ENCODE measurements around the gene VAC14.

The VAC14 gene

GRCh38 chr16:70721202-70721963 is 79.6 kb downstream of the VAC14 start:
- DNase-seq, result no peak

- no peak for DNase-seq
Measured at GRCh38 chr16:70720425-70721201, 80.3 kb downstream of the VAC14 start.

- no peak for DNase-seq
Measured at GRCh38 chr16:70717065-70717464, 83.9 kb downstream of the VAC14 start.

- DNase-seq, result peak; percentile 68
Measured at GRCh38 chr16:70715860-70716357, 85.0 kb downstream of the VAC14 start.

- peak; percentile 68 for DNase-seq
Measured at GRCh38 chr16:70715055-70715858, 85.7 kb downstream of the VAC14 start.

- no peak for DNase-seq
Measured at GRCh38 chr16:70714581-70715054, 86.3 kb downstream of the VAC14 start.

- no peak for DNase-seq
Measured at GRCh38 chr16:70713824-70714223, 87.1 kb downstream of the VAC14 start.

GRCh38 chr16:70713342-70713741 is 87.6 kb downstream of the VAC14 start:
- DNase-seq, result no peak

GRCh38 chr16:70712942-70713341 is 88.0 kb downstream of the VAC14 start:
- DNase-seq, result peak; percentile 52

- no peak for DNase-seq
Measured at GRCh38 chr16:70712359-70712758, 88.6 kb downstream of the VAC14 start.

GRCh38 chr16:70711211-70712031 is 89.5 kb downstream of the VAC14 start:
- DNase-seq, result no peak

GRCh38 chr16:70710422-70711210 is 90.3 kb downstream of the VAC14 start:
- no peak for DNase-seq

- no peak for DNase-seq
Measured at GRCh38 chr16:70709942-70710341, 91.0 kb downstream of the VAC14 start.

- DNase-seq, result no peak
Measured at GRCh38 chr16:70709457-70709856, 91.5 kb downstream of the VAC14 start.

- no peak for DNase-seq
Measured at GRCh38 chr16:70708366-70709246, 92.4 kb downstream of the VAC14 start.

GRCh38 chr16:70706948-70707465 is 94.0 kb downstream of the VAC14 start:
- no peak for DNase-seq

- DNase-seq, result no peak
Measured at GRCh38 chr16:70705056-70705455, 95.9 kb downstream of the VAC14 start.

GRCh38 chr16:70704586-70704985 is 96.4 kb downstream of the VAC14 start:
- DNase-seq, result no peak

GRCh38 chr16:70703835-70704381 is 97.0 kb downstream of the VAC14 start:
- DNase-seq, result no peak

Measured in midbrain (tissue), 1 donor.